ENCODE measurements around the gene COTL1.

The COTL1 gene
- 215 to 281 reads per million in 2 donors for total RNA-seq

DNA sequence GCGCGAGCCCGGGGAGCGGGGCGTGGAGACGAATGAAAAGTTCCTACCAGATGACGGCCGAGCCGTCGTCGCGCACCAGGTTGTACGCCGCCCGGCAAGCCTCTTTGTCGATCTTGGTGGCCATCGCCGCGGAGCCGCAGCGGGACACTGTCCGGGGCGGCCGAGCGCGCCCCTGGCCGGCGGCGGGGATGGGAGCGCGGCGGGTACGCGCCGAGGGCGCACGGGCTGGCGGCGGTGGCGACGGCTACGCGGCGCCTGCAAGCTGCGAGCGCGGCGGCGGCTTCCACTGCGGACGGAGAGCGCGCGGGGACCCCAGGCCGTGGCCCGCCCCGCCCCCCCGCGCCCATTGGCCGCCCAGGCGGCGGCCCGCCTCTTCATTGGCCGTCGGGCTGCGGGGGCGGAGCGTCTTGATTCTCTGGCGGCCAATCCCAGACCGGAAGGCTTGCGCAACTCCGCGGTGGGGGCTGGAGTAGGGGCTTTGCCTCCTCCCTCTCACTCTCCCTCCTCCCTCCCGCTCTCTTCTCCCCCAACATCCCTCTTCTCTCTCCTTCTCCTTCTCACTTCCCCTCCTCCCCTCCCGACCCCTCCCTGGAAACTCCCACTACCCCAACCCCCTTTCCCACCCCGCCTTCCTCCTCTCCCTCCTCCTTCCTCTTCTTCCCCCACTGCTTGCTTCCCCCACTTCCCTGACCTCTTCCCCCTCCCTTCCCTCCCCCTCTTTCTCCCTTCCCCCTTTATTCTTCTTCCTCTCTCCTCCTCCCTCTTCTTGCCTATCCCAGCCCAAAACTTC is at the start of gene COTL1:
Gene COTL1 (minus strand): TSS at position 288 of the 790 bp plus-strand sequence. CDS start 164 bp downstream, at position 124.
- peak; percentile 85 to 97 (median 90) for DNase-seq

GRCh38 chr16:84665843-84666242 is 48.0 kb upstream of the COTL1 start:
- no peak for DNase-seq

- no peak for DNase-seq
Observed at GRCh38 chr16:84665359-84665758, 47.5 kb upstream of the COTL1 start.

- DNase-seq: no peak
Observed at GRCh38 chr16:84663433-84664101, 45.7 kb upstream of the COTL1 start.

DNA sequence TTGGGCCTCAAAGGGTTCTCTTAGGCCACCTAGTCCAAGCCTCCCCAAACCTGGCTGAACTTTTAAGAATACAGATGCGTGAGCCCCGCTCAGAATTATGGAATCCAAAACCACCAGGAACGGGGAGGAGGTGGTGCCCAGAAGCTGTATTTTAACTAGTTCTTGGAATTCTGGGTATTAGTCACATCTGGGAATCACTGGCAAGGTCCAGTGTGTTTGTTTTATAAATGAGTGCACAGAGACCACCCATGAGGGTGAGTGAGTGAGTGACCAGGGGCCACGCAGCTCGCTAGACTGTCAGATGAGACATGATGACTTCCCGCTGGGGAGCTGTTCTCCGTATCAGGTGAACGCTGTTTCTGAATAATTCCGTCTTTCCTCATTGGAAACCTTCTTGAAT is 44.6 kb upstream of the COTL1 start:
- no peak for DNase-seq

DNA sequence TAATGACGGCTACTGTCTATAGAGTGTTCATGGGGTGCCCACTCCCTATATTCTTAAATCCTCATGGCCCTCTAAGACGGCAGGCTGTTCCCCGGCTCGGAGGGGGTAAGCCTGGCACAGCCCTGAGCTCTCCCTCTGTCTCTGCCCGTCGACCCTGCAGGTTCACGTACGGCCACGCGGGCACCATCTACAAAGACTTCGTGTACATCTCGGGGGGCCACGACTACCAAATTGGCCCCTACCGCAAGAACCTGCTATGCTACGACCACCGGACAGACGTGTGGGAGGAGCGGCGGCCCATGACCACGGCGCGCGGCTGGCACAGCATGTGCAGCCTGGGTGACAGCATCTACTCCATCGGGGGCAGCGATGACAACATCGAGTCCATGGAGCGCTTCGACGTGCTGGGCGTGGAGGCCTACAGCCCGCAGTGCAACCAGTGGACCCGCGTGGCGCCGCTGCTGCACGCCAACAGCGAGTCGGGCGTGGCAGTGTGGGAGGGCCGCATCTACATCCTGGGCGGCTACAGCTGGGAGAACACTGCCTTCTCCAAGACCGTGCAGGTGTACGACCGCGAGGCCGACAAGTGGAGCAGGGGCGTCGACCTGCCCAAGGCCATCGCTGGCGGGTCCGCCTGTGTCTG is 43.7 kb upstream of the COTL1 start:
- no peak for DNase-seq

DNA sequence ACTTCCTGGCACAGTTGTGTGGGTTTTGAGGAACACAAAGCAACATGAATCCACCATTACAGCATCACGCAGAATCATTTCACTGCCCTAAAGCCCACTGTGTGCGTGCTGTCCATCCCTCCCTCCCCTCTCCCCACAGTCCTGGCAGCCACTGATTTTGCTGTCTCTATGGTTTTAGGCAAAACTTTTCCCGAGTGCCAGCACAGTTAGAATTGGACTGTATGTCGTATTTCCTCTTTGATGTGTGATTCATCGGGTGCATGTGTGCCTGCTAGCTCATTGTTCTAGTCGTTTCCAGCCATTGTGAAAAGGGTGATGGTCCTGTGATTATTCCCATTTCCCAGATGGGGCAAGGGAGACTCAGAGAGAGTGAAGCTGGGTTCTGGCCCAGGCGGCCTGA is 43.1 kb upstream of the COTL1 start:
- DNase-seq: no peak

DNA sequence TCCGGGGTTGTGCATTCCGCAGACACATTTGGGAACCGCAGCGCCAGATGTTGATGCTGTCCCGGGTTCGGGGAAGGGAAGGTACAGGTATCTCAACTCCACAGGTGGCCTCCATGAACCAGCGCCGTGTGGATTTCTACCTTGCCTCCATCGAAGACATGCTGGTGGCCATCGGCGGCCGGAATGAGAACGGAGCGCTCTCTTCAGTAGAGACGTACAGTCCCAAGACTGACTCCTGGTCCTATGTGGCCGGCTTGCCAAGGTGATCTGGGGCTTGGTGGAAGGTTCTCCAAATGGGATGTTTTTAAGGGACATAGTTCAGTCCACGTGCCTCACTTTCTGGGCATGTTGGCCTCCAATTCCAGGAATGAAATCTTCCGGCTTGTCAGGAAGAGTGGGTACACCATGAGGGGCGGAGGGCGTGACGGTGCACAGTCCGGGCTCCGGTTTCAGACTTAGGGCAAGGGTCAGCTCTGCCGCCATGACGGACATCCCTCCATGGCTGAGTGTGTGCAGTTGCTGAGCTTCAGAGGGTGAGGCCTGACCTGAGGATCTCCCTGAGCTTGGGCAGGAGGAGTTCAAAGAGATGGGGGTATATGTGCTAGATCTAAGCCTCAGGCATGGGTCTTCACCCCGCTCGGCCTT is 41.9 kb upstream of the COTL1 start:
- no peak for DNase-seq

- DNase-seq: no peak
Observed at GRCh38 chr16:84658690-84659089, 40.8 kb upstream of the COTL1 start.

- DNase-seq: no peak
Observed at GRCh38 chr16:84657229-84657837, 39.5 kb upstream of the COTL1 start.

GRCh38 chr16:84656649-84657048 is 38.8 kb upstream of the COTL1 start:
- peak in 1 of 5 experiments; percentile 34 for DNase-seq

GRCh38 chr16:84654998-84655397 is 37.1 kb upstream of the COTL1 start:
- no peak for DNase-seq

GRCh38 chr16:84654238-84654637 is 36.4 kb upstream of the COTL1 start:
- no peak for DNase-seq

DNA sequence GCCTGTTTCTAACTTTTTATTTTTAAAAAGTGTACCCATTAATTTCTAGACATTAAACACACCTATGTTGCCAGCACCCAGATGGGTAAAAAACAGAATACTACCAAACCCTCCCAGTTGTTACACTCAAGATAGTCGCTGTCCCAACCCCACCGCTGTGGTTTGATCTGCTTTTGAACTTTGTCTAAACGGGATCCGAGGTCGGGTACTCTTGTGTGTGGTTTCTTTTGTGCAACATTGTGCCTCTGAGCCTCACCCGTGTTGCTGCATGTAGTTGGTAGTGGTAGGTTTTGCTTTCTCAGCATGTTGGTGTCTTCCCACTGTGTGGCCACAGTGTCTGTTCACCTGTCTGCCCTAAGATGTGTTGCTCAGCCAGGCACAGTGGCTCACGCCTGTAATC is 34.7 kb upstream of the COTL1 start:
- peak in 3 of 5 experiments; percentile 20 to 84 (median 21) for DNase-seq

GRCh38 chr16:84650062-84650991 is 32.4 kb upstream of the COTL1 start:
- no peak for DNase-seq

- no peak for DNase-seq
Observed at GRCh38 chr16:84649511-84649861, 31.6 kb upstream of the COTL1 start.

- DNase-seq: peak; percentile 13 to 48 (median 37)
Observed at GRCh38 chr16:84648595-84649510, 31.0 kb upstream of the COTL1 start.

DNA sequence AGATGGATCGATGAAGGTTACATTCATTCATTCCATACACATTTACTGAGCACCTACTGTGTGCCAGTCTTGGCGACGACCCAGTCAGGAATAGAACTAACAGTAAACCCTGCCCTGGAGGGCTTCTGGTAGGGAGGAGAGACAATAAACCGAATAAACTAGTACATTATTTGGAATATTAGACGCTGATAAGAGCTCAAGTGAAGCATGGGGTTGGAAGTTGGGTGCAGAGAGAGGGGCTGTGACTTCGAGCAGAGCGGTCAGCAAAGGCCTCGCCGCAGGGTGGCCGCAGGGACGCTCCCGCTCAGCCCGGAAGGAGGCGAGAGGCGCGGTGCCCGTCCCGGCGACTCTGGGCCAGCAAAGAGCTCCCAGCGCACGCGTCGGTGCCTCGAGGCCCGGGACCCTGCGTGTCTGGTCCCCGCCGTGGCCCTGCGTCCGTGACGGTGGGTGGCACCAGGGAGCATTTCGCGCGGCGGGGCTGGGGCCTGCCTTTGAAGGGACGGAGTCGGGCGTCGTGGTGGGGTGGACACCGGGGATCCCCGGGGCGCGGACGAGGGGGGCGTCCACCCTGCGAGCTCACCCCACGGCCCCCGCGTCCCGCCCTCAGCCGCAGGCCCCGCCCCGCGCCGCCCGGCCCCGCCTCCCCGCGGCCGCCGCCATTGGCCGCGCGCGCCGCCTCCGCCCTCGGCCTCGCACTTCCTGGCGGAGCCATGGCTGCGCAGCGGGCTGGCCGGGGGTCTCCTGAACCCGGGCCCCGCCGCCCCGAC is 30.1 kb upstream of the COTL1 start, which contains the start of gene KLHL36:
Gene KLHL36 (plus strand): TSS at position 684 of the 767 bp plus-strand sequence. CDS start 2,357 bp downstream, outside the sequence.
- DNase-seq: peak; percentile 58 to 69 (median 62)

DNA sequence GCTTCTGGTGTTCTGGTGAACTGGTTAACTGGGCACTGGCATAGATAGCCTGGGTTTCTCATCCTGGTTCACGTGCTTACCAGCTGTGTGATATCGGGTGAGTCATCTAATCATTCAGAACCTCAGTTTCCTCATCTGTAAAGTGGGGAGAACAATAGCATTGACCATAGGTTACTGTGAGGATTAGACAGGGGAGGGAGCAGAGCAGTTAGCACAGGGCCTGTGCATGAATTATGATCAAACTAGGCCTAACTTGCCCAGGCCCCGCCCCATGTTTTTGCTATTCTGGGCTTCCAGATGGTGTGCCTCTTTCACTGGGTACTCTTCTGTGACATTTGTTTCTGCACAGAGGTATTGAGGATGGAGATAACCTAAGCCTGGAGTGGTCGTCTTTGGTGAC is 25.8 kb upstream of the COTL1 start:
- no peak for DNase-seq

Data from T-helper 2 cell (primary cell).